ENCODE results near the gene METTL1.

Gene METTL1

DNA sequence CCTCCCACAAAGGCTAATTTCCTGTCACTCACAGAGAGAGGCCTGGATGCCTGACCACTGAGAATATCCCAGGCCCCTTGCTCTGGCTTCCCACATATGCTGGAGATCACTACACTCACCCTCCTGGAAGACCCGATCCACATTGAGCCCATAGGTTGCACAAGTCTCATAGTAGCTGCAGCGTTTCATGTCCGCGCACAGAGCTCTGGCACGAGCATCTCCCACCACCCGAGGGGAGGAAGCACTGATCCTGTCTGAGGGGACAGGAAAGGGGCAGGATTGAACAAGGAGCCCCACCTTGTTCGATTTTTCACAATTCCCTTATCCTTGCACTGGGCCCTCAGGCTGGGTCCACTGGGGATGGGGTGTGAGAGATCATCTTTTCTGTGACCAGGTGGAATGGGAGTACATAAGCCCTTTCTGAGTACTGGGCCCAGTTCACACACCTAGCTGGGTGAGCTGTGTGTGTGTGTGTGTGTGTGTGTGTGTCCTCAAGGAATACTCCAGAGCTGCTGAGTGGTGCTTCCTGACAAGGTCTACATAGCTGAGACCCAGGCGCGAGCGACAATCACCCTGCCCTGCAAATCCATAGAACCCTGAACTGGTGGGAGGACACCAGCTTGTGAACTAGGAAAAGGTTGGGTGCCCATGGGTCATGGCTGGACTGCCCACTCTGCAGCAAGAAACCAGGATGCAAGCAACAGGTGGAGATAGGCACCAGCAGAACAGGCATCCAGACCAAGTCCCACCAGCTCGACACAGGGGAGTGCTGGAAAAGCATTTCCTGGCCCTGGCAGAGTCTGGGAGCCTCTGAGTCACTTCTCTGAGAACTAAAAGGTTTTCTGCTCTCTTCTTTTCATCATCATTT, 38.9 kb downstream of the METTL1 start:
- H3K9me3 ChIP-seq (ENCODE audit: severe bottlenecking), result no peaks in the 10 kb centered on the region
- DNase-seq, result no peak
- no peak overlapping the region for H3K4me3 ChIP-seq (ENCODE audit: low read depth, low read length)
- H3K27me3 ChIP-seq (ENCODE audit: insufficient read depth, low read depth, severe bottlenecking), result peaks cover 16% of the 10 kb centered on the region
- no peaks in the 10 kb centered on the region for H3K36me3 ChIP-seq
- TF ChIP-seq, protein P1, sequence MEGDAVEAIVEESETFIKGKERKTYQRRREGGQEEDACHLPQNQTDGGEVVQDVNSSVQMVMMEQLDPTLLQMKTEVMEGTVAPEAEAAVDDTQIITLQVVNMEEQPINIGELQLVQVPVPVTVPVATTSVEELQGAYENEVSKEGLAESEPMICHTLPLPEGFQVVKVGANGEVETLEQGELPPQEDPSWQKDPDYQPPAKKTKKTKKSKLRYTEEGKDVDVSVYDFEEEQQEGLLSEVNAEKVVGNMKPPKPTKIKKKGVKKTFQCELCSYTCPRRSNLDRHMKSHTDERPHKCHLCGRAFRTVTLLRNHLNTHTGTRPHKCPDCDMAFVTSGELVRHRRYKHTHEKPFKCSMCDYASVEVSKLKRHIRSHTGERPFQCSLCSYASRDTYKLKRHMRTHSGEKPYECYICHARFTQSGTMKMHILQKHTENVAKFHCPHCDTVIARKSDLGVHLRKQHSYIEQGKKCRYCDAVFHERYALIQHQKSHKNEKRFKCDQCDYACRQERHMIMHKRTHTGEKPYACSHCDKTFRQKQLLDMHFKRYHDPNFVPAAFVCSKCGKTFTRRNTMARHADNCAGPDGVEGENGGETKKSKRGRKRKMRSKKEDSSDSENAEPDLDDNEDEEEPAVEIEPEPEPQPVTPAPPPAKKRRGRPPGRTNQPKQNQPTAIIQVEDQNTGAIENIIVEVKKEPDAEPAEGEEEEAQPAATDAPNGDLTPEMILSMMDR (IDR thresholded peaks at IDR 0.05; ENCODE audit: low read depth, low read length), result no peak
- H3K27ac ChIP-seq, result no peak overlapping the region

DNA sequence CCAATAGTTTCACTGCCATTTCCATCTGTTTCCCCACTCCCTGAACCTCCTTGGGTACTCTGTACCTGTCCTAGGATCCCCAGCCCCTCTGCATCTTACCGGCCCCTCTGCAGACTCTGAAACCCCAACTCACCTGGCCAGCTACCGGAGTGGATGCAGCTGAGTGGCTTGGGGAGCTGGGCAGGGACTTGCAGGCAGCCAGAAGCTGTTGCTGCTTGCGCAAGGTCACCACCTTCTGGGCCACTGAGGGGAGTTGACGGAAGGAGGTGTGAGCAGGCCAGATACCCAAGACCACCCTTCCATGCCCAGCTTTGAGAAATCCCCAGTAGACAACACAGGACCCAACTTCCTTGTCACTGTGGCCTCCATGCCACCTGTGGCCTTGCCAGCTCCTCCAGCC, 39.6 kb downstream of the METTL1 start:
- H3K27me3 ChIP-seq (ENCODE audit: insufficient read depth, low read depth, severe bottlenecking), result peaks cover 9% of the 10 kb centered on the region
- no peak overlapping the region for H3K27ac ChIP-seq
- no peak for DNase-seq
- no peak overlapping the region for H3K4me3 ChIP-seq (ENCODE audit: low read depth, low read length)
- peaks cover 5% of the 10 kb centered on the region for H3K36me3 ChIP-seq
- TF ChIP-seq, protein P1 (IDR thresholded peaks at IDR 0.05; ENCODE audit: low read depth, low read length), result no peak
- no peaks in the 10 kb centered on the region for H3K9me3 ChIP-seq (ENCODE audit: severe bottlenecking)

DNA sequence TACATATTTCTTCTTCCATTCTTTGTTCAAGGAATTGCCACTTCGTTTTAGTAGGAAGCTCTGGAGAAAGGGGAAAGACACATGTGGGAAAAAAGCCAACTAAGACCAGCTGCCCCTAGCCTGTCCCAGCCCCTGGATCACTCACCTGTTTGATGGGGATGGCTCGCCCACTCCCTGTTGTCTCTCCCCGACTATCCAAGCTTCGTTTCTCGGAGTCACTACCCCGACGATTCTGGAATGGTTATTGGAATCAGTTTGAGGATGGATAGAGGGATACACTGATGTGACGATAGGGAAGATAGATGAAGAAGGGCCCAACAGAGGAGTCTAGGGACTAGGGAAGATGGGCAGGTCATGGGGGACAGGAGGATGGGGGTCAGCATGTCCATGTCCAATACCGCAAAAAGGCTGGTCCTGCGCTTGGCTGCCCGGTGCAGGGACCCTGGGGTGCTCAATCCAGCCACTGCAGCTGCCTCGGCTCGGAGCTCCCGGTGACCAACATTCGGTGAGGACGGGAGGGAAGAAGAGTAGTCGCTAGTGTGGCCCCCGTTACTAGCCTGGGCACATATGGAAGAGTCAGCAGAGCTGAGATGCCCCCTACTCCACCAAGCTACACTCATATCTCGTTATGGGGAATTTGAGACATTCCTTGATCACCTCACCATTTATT, 40.4 kb downstream of the METTL1 start:
- H3K36me3 ChIP-seq, result peaks cover 8% of the 10 kb centered on the region

DNA sequence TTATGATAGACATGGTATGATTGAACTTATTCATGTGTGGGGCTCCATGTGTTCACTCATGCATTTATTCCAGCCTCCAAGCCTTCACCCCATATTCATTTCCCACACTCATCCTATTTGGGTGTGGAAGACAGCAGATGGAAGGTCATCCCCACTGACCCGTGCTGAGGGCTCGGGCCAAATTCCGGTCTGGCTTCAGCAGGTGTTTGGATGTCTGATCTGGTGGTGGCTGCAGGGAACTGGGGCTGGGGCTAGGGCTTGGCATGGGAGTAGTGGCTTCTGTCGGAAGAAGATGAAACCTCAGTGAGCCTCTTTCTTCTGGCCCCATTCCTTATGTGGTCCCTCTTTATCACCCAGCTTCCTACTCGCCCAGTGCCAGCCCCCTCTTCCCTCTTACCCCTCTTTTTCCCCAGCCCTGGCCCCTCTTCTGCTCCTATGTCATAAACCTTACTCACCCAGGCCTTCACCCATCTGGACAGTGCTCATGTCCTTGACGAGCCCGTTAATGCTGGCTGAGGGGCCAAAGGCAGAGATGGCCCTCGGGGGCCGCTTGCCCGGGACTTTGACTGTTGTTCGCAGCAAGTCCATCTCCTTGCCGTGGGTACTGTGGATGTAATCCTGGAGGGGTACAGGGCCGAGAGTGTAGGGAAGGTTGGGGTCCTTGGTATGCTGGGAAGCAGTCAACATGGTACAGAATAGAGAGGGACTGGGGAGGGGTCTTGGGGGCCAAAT, 41.4 kb downstream of the METTL1 start:
- Histone ChIP-seq H3K9me3 (ENCODE audit: severe bottlenecking) (no peaks in the 10 kb centered on the region), H3K36me3 (peaks cover 8% of the 10 kb centered on the region), H3K27me3 (ENCODE audit: insufficient read depth, low read depth, severe bottlenecking) (no peaks in the 10 kb centered on the region), H3K27ac (no peak overlapping the region), H3K4me3 (ENCODE audit: low read depth, low read length) (no peak overlapping the region)
- DNase-seq, result no peak
- TF ChIP-seq, protein P1 (IDR thresholded peaks at IDR 0.05; ENCODE audit: low read depth, low read length), result no peak

More for the DNA sequence above, 40.4 kb downstream of the METTL1 start:
- H3K9me3 ChIP-seq (ENCODE audit: severe bottlenecking), result no peaks in the 10 kb centered on the region
- no peak overlapping the region for H3K27ac ChIP-seq
- H3K4me3 ChIP-seq (ENCODE audit: low read depth, low read length), result no peak overlapping the region
- DNase-seq, result no peak
- TF ChIP-seq, protein P1 (IDR thresholded peaks at IDR 0.05; ENCODE audit: low read depth, low read length), result no peak
- H3K27me3 ChIP-seq (ENCODE audit: insufficient read depth, low read depth, severe bottlenecking), result peaks cover 2% of the 10 kb centered on the region

DNA sequence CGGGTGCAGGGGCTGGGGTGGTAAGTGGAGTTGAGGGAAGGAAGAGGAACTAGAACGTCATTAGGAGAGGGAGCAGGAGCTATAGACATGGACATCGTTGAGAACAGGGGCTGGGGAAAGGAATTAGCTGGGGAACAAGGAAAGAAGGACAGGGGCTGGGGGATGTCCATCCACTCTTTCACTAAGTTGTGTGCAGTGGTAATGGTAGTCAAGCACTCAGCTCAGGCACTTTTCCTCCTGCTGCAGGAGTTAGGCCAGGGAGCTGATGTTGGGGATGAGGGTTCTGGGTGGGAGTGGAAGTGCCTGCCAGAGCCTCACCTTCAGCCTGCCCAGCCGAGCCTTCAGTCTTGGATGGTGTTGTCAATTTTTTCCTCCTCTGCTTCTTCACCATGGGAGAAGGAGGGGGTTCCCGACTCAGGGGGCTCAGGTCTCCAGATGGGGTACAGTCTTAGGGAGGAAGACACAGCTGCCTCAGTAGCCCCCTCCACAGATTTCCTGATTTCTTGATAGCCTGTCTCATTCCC, 42.5 kb downstream of the METTL1 start:
- peaks cover 8% of the 10 kb centered on the region for H3K36me3 ChIP-seq
- no peak overlapping the region for H3K4me3 ChIP-seq (ENCODE audit: low read depth, low read length)
- H3K27me3 ChIP-seq (ENCODE audit: insufficient read depth, low read depth, severe bottlenecking), result no peaks in the 10 kb centered on the region
- no peak for DNase-seq
- no peak overlapping the region for H3K27ac ChIP-seq
- TF ChIP-seq, protein P1 (IDR thresholded peaks at IDR 0.05; ENCODE audit: low read depth, low read length), result no peak
- no peaks in the 10 kb centered on the region for H3K9me3 ChIP-seq (ENCODE audit: severe bottlenecking)
